Activated CD8-positive, alpha-beta memory T cell treated with anti-CD3 and anti-CD28 coated beads for 48 hours (primary cell): ENCODE data around the gene ORC2.
A peak's percentile ranks its signal among the peaks of the same experiment; 100 is the strongest.
"Not testable (repeated sequence)": the region's sequence is repeated elsewhere in the genome, so short reads cannot be mapped to it uniquely, and the experiment has no call there.

Source experiments
- DNase-seq, 3 experiments: peaks; one replicate each; pipeline ENCODE4 v3.0.0-alpha.2; 2020; ENCODE audit warnings: low read depth in 2 of 3, low spot score in 2 of 3

ORC2 gene

GRCh38 chr2:200963124-200963917 is at the start of gene ORC2:
Gene ORC2, minus strand, starts transcription at chr2:200963660. Its CDS starts 5,537 bp downstream, at chr2:200958123.
- DNase-seq = peak; percentile 82 to 84 (median 84)

GRCh38 chr2:201008296-201008829 is 44.9 kb upstream of the ORC2 start:
- DNase-seq = no peak

- DNase-seq = no peak
Observed at GRCh38 chr2:201007584-201007998, 44.1 kb upstream of the ORC2 start.

- DNase-seq = no peak
Observed at GRCh38 chr2:201006704-201007103, 43.2 kb upstream of the ORC2 start.

- DNase-seq = no peak
Observed at GRCh38 chr2:201004370-201004769, 40.9 kb upstream of the ORC2 start.

- DNase-seq = no peak
Observed at GRCh38 chr2:200993097-200993496, 29.6 kb upstream of the ORC2 start.

GRCh38 chr2:200987137-200987536 is 23.7 kb upstream of the ORC2 start:
- DNase-seq = no peak

- no peak for DNase-seq
Observed at GRCh38 chr2:200985799-200986198, 22.3 kb upstream of the ORC2 start.

GRCh38 chr2:200976710-200977109 is 13.2 kb upstream of the ORC2 start:
- no peak for DNase-seq

- no peak for DNase-seq
Observed at GRCh38 chr2:200975672-200976071, 12.2 kb upstream of the ORC2 start.

- not testable (repeated sequence) for DNase-seq
Observed at GRCh38 chr2:200970057-200970456, 6.6 kb upstream of the ORC2 start.

- no peak for DNase-seq
Observed at GRCh38 chr2:200968735-200969134, 5.3 kb upstream of the ORC2 start.

- no peak for DNase-seq
Observed at GRCh38 chr2:200968162-200968561, 4.7 kb upstream of the ORC2 start.

- DNase-seq = no peak
Observed at GRCh38 chr2:200966770-200967169, 3.3 kb upstream of the ORC2 start.

- no peak for DNase-seq
Observed at GRCh38 chr2:200964498-200964897, 1.0 kb upstream of the ORC2 start.

- DNase-seq = not testable (repeated sequence)
Observed at GRCh38 chr2:200963918-200964252, 425 bp upstream of the ORC2 start.

GRCh38 chr2:200962811-200963123 is 693 bp downstream of the ORC2 start:
- DNase-seq = no peak

- no peak for DNase-seq
Observed at GRCh38 chr2:200961674-200962073, 1.8 kb downstream of the ORC2 start.

GRCh38 chr2:200950378-200950777 is 13.1 kb downstream of the ORC2 start:
- DNase-seq = no peak

- DNase-seq = no peak
Observed at GRCh38 chr2:200945395-200945729, 18.1 kb downstream of the ORC2 start.

GRCh38 chr2:200944467-200945394 is 18.7 kb downstream of the ORC2 start:
- peak; percentile 6 to 36 (median 35) for DNase-seq

- DNase-seq = no peak
Observed at GRCh38 chr2:200943527-200944105, 19.8 kb downstream of the ORC2 start.
